ENCODE measurements around the gene NSD2.

NSD2 gene

DNA sequence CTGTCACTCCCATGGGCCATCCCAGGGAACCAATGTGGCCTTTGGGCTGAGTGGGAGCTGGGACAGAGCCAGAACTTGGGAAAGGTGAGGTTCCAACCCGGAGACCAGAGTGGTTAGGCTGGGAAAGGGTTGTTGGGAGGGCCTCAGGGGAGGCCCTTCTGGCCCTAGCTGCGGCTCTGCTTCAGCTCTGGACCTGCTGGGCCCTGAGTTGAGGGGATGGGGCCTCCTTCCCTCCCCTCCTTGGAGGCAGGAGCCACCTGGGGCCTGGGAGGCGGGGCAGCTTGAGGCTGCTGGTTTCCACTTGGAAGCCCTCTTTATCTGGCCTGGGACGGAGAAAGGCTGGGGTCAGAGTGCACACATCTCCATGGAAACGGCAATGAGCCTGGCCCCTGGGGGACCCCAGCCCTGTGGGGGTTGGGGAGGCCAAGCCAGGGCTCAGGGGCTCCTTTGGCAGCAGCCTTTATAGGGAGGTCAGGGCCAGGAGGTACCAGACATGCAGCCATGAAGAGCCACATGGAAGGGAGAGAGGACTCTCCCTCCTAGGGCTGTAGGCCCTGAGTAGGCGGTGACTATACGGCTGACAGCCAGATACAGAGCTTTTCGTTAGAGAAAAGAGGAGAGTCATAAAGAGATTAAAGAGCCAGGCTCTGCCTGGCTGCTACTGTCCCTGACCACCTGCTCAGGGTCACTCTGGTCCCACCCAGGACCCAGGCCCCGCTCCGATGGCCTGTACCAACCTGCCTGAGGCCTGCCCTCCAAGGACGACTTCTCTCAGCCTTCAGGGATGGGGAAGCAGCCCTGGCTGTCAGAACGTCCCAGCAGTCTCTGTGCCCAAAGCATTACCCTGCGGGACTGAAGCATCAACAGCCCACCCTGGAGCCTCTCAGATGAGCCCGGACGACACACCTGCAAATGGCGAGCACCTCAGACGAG lies 6.9 kb upstream of the NSD2 start:
- no peak for DNase-seq

- DNase-seq = no peak
Observed at GRCh38 chr4:1866189-1866661, 5.0 kb upstream of the NSD2 start.

GRCh38 chr4:1868293-1868692 lies 2.9 kb upstream of the NSD2 start:
- no peak for DNase-seq

DNA sequence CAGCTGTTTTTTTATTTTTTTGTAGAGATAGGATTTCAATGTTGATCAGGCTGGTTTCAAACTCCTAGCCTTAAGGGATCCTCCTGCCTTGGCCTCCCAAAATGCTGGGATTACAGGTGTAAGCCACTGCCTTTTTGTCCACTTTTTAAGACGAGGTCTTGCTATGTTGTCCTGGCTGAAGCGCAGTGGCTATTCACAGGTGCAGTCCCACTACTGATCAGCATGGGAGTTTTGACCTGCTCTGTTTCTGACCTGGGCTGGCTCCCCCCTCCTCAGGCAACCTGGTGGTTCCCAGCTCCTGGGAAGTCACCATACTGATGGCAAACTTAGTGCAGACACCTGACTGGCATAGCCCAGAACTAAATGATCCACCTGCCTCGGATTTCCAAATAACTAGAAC lies 2.3 kb upstream of the NSD2 start:
- DNase-seq = no peak

GRCh38 chr4:1869530-1870327 lies 1.5 kb upstream of the NSD2 start:
- DNase-seq = no peak

DNA sequence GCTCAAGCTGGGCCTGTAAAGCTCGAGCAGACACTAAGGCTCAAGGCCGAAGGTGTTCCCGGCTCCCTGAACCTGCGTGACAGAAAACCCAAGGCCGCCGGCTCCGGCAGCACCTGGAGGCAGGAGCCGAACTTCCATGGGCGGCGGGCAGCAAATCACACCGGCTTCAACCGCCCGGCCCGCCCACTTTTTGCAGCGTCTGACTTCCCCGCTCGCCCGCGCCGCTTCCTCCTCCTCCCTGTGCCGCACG lies 940 bp upstream of the NSD2 start:
- DNase-seq = peak; percentile 77

DNA sequence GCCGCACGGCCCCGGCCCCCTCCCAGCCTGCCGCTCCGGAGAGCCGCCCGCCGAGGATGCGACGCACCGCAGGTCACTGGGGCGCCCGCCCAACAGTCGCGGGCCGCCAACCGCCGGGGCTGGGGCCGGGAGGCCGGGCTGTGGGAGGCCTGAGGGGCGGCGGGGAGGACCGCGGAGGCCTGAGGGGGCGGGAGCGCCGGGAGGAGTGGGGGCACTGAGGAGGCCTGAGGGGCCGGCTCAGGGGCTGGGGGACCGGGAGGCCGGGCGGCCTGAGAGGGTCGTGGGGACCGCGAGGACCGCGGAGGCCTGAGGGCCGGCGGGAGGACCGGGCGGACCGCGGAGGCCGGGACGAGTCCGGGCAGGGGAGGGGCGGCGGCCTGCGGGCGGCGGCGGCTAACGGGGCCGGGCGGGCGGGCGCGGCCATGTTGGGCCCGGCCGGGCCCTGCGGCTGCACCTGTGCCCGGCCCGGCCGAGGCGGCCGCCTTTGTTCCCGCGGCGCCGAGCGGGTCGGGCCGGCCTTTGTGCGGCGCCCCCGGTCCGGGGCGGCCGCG lies 353 bp downstream of the NSD2 start:
- DNase-seq = no peak

DNA sequence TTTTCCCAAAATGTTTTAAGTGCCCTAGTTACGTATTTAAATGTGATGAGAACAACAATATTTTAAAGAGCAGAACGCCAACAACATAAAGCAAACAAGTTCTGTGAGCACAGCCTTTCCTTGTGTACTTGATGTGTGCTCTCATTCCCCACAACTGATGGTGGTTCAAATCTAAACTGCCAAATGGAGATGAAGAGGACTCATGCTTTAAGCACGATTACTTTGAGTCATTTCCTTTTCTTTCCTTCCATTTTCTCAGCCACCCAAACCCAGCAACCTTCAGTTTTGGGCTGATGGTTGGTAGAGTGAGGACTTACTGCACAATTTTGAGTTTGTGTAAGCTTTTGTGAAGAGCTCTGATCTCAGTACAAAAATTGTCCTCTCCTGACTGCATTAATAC lies 1.7 kb downstream of the NSD2 start:
- DNase-seq = peak; percentile 9

GRCh38 chr4:1873291-1873690 lies 2.1 kb downstream of the NSD2 start:
- no peak for DNase-seq

- no peak for DNase-seq
Observed at GRCh38 chr4:1873776-1874175, 2.6 kb downstream of the NSD2 start.

GRCh38 chr4:1874201-1874600 lies 3.0 kb downstream of the NSD2 start:
- DNase-seq = no peak

- peak; percentile 17 for DNase-seq
Observed at GRCh38 chr4:1879485-1879884, 8.3 kb downstream of the NSD2 start.

DNA sequence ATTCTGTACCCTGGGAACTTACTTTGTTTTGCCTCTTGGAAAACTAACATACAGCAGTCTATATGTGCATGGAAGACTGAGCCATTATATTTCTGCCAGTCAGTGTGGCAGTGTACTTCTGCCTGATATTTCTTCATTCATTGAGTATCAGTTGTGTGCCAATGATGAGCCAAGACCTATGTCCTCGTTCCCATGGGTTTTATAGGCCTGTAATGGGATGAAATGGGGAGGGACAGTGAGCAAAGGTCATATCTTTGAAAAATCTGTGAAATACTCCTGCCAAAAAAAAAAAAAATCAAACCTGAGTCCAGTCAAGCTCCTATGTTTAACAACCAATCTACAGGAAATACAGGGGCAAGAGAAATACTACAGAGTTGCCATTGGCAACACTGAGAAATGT lies 9.1 kb downstream of the NSD2 start:
- no peak for DNase-seq

- no peak for DNase-seq
Observed at GRCh38 chr4:1882850-1883271, 11.7 kb downstream of the NSD2 start.

DNA sequence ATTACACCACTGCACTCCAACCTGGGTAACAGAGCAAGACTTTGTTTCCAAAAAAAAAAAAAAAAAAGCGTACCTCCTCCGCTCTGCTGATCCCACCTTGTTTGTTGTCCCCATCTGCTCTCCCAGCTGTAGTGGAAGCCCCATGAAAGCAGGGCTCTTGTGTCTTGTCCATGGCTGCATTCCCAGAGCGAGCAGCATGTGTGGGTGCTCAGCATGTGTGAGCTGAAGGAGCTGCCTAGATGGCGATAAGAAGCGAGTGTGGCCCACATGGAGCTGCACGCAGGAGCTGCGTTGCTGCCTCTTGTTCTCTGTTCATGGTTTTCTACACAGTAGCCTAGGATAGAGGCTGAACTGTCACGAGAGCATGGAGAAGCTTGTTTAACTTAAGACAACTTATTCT lies 12.4 kb downstream of the NSD2 start:
- DNase-seq = no peak

DNA sequence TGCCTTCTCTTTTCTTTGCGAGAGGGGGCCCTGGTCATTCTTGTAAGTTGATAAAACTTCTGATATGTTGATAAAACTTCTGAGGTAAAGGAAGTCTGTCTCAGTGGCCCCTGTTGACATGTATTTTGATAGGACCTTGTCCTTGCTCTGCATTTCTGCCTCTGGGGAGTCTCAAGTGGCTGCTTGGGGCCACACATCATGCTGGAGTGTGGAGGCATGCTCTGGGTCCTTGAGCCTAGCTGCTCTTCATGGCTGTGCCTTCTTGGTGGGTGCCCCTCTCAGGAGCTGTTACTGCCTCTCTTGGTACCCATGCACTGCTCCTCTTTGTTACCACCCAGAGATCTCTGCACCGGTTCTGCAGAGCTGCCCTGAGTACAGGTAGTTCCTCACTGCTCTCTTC lies 14.2 kb downstream of the NSD2 start:
- no peak for DNase-seq

DNA sequence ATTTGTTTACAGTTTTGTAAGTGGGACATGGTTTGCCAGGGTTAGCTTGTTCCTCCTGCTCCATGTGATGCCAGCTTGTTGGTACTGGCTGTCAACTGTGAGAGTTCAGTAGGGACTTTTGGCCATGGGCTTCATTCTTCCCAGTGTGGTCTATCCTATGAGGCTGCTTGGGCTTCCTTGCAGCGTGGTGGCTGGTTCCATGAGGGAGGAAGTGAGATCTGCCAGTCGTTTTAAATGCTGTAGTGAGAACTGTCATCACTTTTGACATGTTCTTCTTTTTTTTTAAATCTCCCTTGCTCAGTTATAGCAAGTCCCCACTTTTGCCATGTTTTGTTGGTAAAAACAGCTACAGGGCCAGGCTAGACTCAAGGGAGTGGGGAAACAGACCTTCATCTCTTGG lies 15.9 kb downstream of the NSD2 start:
- peak; percentile 56 for DNase-seq

- DNase-seq = peak; percentile 16
Observed at GRCh38 chr4:1890979-1891570, 19.9 kb downstream of the NSD2 start.

DNA sequence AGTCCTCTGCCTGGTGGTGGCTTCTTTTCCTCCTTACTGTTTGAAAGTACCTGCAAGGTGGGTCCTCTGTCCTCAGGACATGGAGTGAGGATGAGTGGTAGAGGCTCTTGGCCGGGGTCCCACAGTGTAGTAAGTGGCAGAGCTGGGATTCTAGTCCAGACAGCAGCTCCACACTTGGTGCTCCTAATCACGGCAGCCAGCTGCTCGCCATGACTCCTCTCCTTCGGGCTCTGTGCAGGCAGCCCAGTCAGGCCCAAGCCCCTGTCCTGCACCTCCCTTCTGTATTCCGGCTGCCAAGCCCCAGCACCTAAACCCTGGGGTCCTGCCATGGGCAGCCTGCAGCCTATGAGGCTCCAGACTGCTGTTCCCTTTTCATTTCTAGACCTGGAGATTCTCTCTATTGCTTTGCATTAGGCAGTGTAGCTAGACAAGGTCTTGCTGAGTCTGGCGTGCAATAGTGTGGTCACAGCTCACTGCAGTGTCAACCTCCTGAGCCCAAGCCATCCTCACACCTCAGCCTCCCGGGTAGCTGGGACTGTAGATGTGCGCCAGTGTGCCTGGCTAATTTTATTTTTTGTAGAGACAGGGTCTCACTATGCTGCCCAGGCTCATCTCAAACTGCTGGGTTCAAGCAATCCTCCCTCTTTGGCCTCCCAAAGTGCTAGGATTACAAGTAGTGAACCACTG lies 24.9 kb downstream of the NSD2 start:
- no peak for DNase-seq

GRCh38 chr4:1896658-1896991 lies 25.4 kb downstream of the NSD2 start:
- no peak for DNase-seq

DNA sequence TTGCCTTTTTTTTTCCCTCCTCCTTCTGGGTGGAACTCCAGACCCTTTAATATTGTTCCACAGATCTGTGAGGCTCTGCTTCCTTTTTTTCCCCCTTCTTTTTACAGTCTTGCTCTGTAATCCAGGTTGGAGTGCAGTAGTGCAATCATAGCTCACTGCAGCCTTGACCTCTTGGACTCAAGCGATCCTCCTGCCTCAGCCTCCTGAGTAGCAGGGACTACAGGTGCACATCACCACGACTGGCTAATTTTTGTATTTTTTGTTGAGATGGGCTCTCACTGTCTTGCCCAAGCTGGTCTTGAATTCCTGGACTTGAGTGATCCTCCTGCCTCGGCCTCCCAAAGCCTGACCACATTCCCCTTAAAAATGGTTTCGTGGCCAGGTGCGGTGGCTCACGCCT lies 26.8 kb downstream of the NSD2 start:
- no peak for DNase-seq

- DNase-seq = no peak
Observed at GRCh38 chr4:1898681-1899080, 27.5 kb downstream of the NSD2 start.

Data from inflammatory macrophage treated with lipopolysaccharide for 4 hours (primary cell).